ENCODE results near the gene SORBS2.

SORBS2 gene

DNA sequence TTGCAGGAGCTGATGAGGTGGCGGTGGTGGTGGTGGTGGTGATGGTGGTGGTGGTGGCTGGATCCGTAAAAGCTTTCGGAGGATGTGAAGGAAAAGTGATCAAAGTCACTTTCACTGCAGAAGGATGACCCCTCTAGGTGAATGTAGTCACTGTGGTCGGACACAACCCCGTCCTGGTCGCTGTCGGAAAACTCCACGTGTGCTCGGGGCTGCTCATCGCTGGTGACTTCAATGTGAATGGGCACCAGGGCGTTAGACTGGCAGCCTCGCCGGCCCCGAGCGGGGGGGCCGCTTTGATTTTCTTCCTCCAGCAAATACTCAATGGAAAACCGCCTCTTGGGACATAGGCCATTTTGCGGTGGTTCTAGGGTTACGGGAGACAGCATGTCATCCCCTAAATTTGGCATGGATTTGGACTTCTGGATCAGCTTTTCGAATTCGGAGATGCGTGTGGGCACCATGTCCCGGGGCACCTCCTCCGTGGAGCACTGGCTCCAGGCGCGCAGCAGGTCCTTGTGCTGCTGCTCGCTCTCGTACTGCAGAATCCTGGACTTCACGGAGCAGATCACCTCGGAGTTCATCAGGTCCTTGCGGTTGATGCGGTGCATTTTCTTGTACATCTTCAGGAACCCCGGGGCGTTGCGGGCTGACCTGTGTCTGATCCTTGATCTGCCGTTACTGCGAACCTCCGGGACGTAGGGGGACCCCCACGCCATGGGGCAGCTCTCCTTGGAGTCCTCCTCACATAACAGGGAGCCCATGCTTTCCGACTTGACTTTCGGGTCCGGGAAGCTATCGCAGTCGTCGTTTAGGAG, 188.3 kb downstream of the SORBS2 start:
- no peak for DNase-seq

DNA sequence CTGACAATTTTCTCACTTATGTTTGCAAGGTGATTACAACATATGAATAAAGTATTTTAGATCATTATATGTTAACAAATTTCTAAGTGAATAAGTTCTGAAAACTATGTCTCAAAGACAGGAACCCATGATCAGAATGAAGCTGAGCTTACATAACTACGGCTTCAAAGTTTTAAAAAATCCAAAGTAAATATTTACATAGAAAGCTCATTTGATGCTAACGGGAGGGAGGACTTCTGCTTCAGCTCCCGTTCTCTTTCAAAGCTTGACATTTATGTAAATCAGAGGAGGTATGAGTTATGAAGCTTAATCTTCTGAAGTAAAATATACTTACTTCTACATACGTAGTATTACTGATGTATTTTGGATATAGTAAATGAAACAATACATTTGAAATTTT, 203.8 kb downstream of the SORBS2 start:
- DNase-seq = no peak

DNA sequence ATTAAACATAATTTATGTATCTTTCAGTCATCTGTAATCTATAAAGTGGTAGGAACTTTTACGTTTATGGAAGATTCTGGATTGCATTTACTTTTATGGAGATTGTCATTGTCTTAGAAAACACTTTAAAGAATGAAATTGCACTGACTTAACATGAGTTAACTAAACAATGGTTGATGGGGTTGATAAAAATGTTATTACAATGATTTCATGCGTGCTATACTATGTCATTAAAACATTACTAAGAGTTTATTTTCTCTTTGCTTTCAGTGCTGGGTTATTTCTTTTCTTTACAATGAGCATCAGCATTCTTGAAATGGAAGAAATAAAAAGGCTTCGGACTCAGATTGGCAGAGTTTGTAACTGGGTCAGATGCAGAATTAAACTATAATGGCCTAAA, 209.6 kb downstream of the SORBS2 start:
- DNase-seq = no peak

DNA sequence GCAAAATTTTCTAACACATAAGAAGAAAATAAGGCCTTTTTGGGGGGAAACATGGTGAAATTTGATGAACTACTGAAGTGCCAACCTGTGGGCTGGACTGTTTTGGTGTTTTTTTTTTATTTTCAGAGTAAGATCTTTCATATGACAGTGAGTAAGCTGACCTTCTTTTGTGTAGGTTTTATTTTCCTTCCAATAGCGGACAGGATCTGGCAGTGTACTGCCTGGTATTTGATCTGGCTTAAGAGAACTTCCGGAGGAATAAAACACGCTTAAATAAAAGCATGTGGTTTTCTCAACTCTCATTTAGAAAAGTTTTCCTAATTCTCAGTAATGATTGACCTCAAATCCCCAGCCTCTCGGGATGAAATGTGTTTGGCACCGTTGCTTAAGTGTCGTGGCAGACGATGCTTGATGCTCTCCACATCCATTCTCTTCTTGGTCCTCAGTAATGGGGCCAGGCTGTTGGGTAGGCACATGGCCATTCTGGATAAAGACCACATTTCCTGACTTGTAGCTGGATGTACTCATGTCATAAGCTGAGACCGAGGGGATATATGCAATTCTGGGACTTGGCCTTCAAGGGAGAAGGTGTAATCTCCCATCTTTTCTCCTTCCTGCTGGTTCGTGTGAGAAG, 211.1 kb downstream of the SORBS2 start:
- no peak for DNase-seq

DNA sequence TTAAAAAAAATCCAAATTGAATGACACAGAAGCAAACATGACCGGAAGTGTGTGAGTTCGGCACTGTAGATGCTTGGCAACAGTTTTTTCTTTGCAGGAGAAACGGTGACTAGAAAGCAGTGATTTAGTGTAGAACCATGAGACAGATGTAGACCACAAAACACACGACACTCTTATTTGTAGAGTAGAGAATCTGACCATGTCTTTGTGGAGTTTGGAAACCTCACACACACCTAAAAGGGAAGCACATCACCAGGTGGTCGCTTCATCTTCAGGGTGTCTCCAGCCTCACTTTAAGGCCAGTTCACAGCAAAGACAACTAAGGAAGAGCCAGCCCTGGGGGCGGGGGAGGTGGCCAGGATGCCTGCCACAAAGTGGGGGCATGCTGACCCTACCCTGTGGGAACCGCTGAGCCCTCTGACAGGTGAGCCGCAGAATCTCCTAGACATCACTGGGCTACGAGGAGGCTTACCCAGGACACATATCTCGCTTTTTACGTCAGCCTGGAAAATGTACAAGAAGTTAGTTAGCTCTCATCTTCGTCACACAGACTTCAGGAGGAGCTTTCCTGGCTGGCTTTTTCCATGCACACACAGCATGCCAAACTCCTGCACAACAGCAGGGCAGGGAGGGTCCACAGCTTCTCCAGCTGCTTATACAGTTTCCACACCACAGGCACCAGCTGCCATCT, 212.3 kb downstream of the SORBS2 start:
- DNase-seq = no peak

DNA sequence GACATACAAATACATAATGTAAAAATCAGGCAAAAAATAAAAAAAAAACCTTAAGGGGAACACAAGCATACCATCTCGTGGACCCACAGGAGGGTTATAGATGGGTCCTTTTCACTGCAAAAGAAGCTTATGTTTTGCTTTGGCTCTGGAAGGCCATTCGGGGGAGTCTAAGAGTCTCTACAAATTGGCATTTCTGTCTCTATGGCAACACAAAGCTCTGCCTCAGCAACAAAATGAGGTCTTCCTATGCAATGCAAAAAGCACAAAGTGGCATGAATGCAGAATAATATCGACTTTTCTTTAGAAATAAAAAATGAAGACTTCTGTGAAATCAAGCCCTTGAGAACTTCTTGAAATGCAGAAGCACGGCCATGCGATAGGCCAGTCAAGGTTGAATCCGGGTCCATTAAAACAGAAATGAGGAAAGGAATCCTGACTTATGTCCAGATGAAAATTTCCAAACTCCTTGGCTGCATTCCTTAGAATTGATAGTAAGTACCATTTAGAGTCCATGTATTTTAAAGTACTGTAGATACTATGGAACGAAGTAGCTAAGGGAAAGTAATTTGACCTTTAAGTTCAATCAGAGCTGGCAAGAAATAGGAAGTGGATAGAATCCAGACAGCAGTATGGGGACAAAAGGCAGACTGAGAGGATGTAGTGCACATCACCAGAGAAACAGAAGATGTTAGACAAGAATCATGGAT, 213.0 kb downstream of the SORBS2 start:
- DNase-seq = no peak

DNA sequence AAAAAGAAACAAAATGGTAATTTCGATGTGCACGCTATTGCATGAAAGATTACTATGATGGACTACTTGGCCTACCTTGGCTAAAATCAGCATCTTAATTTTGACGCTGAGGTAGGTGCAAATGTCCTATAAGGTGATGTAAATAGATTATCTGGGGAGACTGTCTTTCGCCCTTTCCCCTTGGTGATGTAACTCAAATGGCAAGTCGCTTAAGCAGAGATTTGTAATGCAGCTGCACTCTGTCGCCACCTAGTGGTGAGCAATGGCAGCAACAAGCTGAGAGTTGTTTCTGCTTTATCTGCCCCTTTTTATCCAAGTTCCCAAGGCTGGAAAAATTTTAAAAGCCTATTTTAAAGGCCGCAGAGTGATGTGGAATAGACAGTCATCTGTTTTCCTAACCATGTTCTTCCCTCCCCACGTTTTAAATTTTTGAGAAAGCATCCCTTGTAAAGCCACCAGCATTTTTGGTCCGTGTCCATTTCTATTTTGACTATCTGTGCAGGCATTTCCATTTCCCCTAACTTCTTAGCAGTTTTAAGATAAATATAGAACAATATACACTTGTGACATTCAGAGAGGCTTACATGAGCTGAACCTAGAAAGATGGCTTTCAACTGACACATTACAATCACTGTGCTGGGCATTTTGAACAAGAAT, 214.3 kb downstream of the SORBS2 start:
- DNase-seq = peak; percentile 68

DNA sequence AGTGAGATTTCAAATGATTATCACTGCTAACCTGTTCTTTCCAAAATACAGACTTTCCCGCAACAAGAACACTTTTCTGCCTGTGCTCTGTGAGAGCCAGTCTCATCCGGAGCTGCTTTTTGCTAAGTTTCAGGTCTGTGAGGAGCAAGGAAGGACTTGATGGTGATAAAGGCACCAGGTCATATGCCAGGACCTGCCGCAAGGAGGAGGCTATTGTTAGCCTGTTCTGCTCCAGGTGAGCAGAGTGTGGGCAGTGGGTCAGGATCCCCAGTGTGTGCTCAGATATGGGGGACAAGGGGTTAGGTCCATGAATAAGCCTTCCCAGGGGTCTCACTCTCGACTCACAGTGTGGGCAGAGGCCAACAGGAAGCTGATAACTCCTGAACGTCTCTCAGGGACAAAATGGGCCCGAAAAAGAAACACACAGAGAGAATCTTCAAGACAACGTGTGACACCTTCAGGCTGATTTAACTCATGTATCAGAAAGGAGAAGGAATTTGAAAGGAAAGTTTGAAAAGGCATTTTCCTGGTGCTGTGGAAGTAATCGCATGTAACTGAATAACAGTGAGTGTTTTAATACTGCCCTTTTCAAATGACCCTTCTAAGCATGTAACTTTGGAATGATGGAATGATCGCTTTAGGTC, 219.0 kb downstream of the SORBS2 start:
- no peak for DNase-seq

DNA sequence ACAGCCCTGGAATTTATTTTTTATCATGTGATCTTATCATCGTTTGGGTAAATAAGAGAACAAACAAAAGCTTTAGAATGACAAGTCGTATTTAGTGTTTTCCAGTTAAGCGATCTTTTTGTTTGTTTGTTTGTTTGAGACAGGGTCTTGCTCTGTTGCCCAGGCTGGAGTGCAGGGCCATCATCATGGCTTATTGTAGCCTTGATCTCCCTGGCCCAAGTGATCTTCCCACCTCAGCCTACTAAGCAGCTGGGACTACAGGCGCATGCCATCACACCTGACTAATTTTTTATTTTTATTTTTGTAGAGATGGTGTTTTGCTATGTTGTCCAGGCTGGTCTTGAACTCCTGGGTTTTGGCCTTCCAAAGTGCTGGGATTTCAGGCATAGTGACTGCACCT, 219.6 kb downstream of the SORBS2 start:
- no peak for DNase-seq

DNA sequence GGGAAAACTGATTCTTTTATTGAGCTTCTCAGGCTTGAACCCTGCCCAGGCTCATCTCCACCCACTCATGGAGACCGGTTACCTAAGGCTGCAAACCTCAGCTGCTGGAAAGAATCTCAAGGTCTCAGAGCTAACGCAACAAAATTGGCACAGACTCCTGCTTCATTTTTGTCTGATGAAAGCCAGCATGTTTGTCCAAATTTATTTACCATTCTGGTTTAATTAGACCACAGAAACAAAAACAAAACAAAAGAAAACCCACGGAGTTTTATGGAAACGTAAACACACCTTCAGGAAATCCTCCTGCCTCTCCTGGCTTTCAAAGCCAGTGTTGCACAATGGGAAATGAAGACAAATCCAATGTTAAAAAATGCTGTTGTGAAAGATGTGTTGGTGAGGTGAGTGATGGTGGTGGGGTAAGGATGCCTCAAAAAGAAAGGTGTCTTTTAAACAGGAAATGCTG, 220.3 kb downstream of the SORBS2 start:
- DNase-seq = no peak

DNA sequence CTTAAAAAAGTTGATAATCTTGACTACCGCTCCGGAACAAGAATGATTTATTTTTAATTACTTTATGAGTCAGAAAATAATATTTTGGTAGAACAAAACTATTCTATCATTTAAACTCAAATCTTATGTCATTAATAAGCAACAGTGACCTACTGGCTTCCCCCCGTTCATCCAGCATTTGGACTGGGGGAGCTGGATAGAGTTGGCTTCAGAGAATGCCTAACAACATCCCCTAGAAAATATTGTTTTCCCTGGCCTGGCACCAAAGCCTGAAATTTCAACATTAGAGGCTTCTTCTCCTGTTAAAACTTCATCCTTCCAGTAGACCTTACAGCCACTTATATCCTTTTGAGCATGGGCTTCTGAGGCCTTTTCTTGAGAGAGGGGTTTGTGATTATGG, 221.0 kb downstream of the SORBS2 start:
- DNase-seq = no peak

DNA sequence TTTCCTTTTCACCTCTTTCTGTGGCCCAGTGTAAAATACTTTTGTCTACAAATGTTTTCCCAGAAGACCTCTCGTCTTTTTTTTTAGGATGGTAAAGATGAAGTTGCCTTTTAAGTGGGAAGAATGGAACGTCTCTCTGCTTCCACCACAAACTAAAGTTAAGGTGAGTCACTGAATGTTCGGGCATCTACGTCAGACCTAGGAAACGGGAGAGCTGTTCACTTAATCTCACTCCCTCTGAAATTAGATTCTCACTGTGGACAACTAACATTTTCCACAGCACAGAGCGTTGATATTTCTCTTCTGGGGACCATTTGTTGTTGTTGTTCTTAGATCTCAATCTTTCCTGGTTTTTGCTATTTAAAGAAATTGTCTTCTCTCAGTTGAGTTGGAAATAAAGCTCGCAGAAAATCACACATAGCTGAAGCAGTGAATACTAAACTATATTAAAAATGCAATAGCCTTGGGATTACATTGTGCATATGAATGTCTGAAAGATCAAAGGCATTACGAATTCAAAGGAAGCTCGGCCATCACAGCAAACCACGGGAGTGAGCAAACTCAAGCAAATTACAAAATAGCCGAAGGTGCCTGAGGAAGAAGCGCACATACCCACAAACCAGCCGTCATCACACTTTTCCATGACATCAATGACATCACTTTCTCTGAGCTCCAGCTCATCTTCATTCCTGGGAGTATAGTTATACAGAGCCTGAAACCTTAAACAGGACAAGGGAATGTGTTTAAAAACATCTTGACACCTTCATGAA, 222.7 kb downstream of the SORBS2 start:
- DNase-seq = peak; percentile 73

DNA sequence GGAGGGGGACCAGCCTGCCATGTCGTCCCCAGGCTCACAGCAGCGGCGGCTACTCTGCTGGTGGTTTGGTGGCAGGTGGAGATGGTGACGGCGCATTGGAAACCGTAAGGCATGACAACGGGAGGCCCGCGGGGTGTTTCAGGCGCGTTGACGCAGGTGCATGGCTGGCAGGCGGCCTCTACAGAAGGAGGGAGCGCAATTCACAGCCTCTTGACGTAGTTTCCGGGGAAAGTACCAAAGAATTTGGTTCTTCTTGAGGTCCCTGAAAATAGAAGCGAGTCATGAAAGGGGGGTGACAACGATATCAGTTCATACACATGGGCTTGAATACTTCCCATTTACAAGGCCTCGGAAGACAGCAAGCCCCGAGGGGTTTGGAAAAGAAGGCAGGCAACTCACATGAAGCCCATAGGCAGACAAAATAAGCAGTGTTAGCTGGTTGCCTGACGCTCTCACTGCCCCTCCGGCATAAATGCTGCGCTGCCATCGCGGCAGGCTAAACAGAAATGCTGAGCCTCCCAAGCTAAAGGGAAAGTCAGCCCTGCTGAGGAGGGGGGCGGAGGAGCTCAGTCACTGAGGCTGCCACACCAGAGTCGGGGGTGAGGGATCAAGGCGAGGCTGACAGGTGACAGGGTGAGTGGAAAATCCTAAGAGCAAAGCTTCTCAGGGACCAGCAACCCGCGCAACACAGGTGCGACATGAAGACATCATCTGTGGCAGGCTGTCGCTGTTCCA, 224.4 kb downstream of the SORBS2 start:
- DNase-seq = no peak

DNA sequence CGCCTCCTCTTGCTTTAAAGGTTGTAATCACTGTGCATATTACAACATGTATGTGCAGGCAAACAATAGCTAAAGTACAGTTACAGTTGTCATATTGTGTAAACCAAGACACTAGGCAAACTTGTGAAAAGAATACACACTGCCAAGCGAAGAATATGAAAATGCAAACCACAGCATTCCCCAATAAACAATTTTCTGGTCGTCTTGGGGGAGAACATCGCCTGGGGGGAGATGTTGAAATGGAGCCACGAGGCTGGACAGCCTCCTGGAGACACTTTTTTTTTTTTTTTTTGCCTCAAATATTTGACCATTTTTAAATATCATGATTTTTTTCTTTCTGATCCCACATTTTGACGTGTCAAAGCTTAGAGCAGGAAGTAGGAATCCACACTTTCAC, 225.0 kb downstream of the SORBS2 start:
- DNase-seq = no peak

DNA sequence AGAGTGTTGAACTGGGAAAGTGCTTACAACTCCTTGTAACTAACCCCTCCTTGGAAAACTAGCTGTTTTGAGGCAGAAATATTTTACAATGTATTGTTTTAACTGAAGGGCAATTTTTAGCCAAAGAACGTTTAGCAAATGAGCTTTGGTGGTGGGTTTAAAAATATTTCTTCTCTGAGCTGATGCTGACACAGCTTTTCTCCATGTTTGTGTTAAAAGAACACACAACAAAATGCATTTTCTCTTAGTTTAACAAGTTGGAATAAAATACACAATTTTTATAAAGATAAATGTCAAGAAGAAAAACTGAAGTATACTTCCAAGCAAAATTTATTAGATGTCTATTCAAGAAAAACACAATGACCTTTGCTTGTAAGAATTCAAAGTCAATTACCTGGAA, 226.8 kb downstream of the SORBS2 start:
- no peak for DNase-seq

DNA sequence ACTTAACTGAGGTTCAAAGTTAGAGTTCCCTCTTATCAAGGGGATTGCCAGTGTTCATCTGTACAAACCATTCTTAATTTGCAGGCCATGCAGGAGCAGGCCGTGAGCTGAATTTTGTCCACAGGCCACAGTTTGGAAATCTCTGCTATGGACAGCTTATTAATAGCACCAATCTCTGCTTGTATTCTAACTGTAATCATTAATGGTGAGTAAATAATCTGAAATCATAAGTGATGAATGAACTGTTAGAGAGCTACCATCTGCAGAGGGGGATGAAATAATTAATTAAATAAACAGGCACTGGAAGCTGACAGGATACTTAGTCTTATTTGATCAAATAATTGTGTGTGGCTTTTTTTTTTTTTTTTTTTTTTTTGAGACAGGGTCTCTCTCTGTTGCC, 228.2 kb downstream of the SORBS2 start:
- no peak for DNase-seq

DNA sequence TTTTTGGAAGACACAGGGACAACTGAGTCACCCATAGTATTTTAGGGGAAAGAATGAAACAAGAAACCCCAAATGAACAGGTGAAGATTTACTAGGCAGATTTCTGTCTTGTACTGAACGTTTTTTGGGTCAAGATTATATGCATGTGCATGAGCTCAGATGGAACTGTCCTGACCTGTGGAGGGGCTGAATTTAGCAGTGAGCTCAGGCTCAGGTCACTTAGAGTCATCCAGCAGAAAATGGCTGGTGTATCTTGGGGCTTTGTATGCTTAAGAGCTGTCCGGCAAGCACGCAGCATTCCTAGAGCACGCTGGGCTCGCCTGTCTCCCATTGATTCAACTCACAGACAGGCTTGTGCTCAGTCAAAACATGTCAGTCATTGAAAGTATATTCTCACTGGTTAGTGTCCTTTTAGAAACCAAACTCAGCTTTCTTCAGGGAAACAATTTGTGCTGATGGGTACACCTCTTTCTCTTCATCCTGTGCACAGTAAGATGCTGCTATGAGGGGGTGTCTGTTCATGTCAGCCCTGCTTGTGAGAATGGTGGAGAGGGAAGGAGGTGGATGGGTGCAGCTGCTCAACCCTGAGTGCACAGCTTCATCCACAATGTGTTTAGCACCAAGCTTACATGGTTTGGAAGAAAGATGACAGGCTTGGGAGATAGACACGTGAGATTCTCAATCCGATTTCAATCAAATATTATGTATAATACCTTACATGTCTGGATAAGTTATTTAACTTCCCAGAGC, 229.2 kb downstream of the SORBS2 start:
- DNase-seq = no peak

DNA sequence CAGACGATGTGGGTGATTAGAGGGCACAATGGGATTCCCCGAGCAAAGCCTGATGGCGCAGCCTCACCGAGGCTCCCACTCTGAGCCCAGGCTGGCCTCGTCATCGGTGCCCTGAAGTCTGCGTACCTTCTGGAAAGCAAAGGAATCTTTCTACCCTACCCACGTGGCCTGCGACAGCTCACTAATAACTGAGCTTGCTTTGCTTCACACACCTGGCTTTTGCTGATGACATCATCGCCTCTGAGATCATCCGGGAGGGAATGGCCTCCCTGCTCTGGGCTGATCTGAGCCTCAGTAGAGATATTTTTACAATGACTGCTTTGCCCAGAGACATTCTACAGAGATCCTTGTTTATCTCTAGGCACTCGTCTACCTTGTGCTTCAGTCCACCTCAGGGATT, 231.3 kb downstream of the SORBS2 start:
- DNase-seq = no peak

DNA sequence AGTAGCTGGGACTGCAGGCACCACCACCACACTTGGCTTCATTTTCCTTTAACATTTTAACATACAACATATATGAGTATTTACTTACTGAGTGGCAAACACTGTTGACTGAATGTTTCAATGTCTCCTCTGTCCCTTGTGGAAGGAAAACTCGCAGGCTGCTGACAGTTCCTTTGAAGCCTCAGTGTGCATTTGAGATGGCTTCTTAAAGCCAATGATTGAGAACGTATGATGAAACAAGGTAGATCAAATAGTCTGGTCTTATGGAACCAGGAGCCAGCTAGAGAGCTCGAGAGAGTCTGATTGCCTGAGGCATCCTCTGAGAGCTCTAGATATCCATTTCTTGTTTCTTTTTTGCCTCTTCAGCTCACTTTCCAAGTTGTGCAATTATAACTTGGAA, 233.7 kb downstream of the SORBS2 start:
- DNase-seq = no peak
